Measurements from ENCODE around the gene PDE6D. TPM values are rescaled to one million over a fixed set of nuclear protein-coding genes. Genes with fewer than 3 reads are reported as not detected.

Gene PDE6D
- polyA plus RNA-seq (2014; cell fraction: cytosol; rRNA removed) = 70.0 and 77.9 TPM in 2 replicates
- 48.1 and 49.7 TPM in 2 replicates for polyA plus RNA-seq (2014; cell fraction: nucleus; rRNA removed)

GRCh38 chr2:231780909-231781797, at the start of gene PDE6D:
Gene PDE6D (minus strand): TSS chr2:231781282. CDS start chr2:231781114, 168 bp downstream.
- peak; percentile 99 for DNase-seq (ENCODE audit: low spot score)

GRCh38 chr2:231821908-231822307, 40.8 kb upstream of the PDE6D start:
- no peak for DNase-seq (ENCODE audit: low spot score)

GRCh38 chr2:231820786-231821303, 39.8 kb upstream of the PDE6D start:
- DNase-seq (ENCODE audit: low spot score) = no peak

GRCh38 chr2:231819447-231820042, 38.5 kb upstream of the PDE6D start:
- no peak for DNase-seq (ENCODE audit: low spot score)

- no peak for DNase-seq (ENCODE audit: low spot score)
Measured at GRCh38 chr2:231816327-231817026, 35.4 kb upstream of the PDE6D start.

GRCh38 chr2:231810905-231811304, 29.8 kb upstream of the PDE6D start:
- no peak for DNase-seq (ENCODE audit: low spot score)

- no peak for DNase-seq (ENCODE audit: low spot score)
Measured at GRCh38 chr2:231807020-231807419, 25.9 kb upstream of the PDE6D start.

GRCh38 chr2:231803501-231804138, 22.5 kb upstream of the PDE6D start:
- no peak for DNase-seq (ENCODE audit: low spot score)

- peak; percentile 21 for DNase-seq (ENCODE audit: low spot score)
Measured at GRCh38 chr2:231800493-231801091, 19.5 kb upstream of the PDE6D start.

- DNase-seq (ENCODE audit: low spot score) = no peak
Measured at GRCh38 chr2:231795525-231796327, 14.6 kb upstream of the PDE6D start.

GRCh38 chr2:231794383-231794782, 13.3 kb upstream of the PDE6D start:
- no peak for DNase-seq (ENCODE audit: low spot score)

- DNase-seq (ENCODE audit: low spot score) = no peak
Measured at GRCh38 chr2:231791107-231791506, 10.0 kb upstream of the PDE6D start.

- no peak for DNase-seq (ENCODE audit: low spot score)
Measured at GRCh38 chr2:231786917-231787292, 5.8 kb upstream of the PDE6D start.

- DNase-seq (ENCODE audit: low spot score) = peak; percentile 88
Measured at GRCh38 chr2:231786177-231786916, 5.3 kb upstream of the PDE6D start, which contains the start of gene COPS7B. Gene COPS7B (plus strand): TSS chr2:231786445. CDS start chr2:231788571, 2,126 bp downstream.

GRCh38 chr2:231785822-231786176, 4.7 kb upstream of the PDE6D start:
- DNase-seq (ENCODE audit: low spot score) = no peak

GRCh38 chr2:231785413-231785812, 4.3 kb upstream of the PDE6D start:
- DNase-seq (ENCODE audit: low spot score) = no peak

- DNase-seq (ENCODE audit: low spot score) = no peak
Measured at GRCh38 chr2:231781798-231782726, 980 bp upstream of the PDE6D start.
